ENCODE data around the gene C1QTNF1.
A peak's percentile ranks its signal among the peaks of the same experiment; 100 is the strongest.
"Not testable (repeated sequence)": the region's sequence is repeated elsewhere in the genome, so short reads cannot be mapped to it uniquely, and the experiment has no call there.

The C1QTNF1 gene

GRCh38 chr17:79006794-79007503 is 17.0 kb upstream of the C1QTNF1 start:
- no peak for DNase-seq

GRCh38 chr17:79007504-79008381 is 16.2 kb upstream of the C1QTNF1 start:
- DNase-seq = no peak

- no peak for DNase-seq
These were observed 15.1 kb upstream of the C1QTNF1 start for GRCh38 chr17:79008666-79009387.

- peak; percentile 88 for DNase-seq
These were observed 14.3 kb upstream of the C1QTNF1 start, which contains the start of gene CANT1 for GRCh38 chr17:79009397-79010303. Gene CANT1 (minus strand): TSS chr17:79009764. CDS start chr17:78997622, 12,142 bp downstream.

- DNase-seq = no peak
These were observed 13.7 kb upstream of the C1QTNF1 start for GRCh38 chr17:79010304-79010646.

GRCh38 chr17:79011451-79012147 is 12.4 kb upstream of the C1QTNF1 start:
- DNase-seq = no peak

GRCh38 chr17:79012563-79013134 is 11.3 kb upstream of the C1QTNF1 start:
- no peak for DNase-seq

GRCh38 chr17:79014158-79014758 is 9.7 kb upstream of the C1QTNF1 start:
- no peak for DNase-seq

- DNase-seq = no peak
These were observed 6.2 kb upstream of the C1QTNF1 start for GRCh38 chr17:79017546-79018369.

- DNase-seq = no peak
These were observed 5.6 kb upstream of the C1QTNF1 start for GRCh38 chr17:79018370-79018695.

GRCh38 chr17:79019261-79019631 is 4.7 kb upstream of the C1QTNF1 start:
- DNase-seq = no peak

GRCh38 chr17:79019632-79020584 is 4.1 kb upstream of the C1QTNF1 start:
- peak; percentile 69 for DNase-seq

GRCh38 chr17:79020631-79021301 is 3.2 kb upstream of the C1QTNF1 start:
- DNase-seq = no peak

GRCh38 chr17:79021929-79022328 is 2.0 kb upstream of the C1QTNF1 start:
- not testable (repeated sequence) for DNase-seq

GRCh38 chr17:79022507-79022991 is 1.4 kb upstream of the C1QTNF1 start:
- no peak for DNase-seq

GRCh38 chr17:79023180-79023705 is 726 bp upstream of the C1QTNF1 start:
- DNase-seq = no peak

- DNase-seq = no peak
These were observed 1.1 kb downstream of the C1QTNF1 start for GRCh38 chr17:79024901-79025737.
